H1 (cell line): ENCODE data around the gene FOXI1. TPM values are rescaled to one million over a fixed set of nuclear protein-coding genes. Genes with fewer than 3 reads are reported as not detected.

Source experiments
- ASH2L ChIP-seq: fragments of 200-600, 300-600 bp; sonication (generic); IDR thresholded peaks from one replicate; pipeline ENCODE4 v1.7.1; 2017; ENCODE audit warnings: low read length
- CTBP2 ChIP-seq: IDR thresholded peaks from 2 replicates; pipeline ENCODE4 v1.7.0; 2011; ENCODE audit warnings: borderline replicate concordance, mild to moderate bottlenecking, moderate library complexity, mixed read lengths, low read length; ENCODE audit not compliant: insufficient read depth, insufficient read length
- EP300 ChIP-seq, 2 experiments: IDR thresholded peaks; 1 replicate in 1 of 2; 2 replicates in 1 of 2; pipeline ENCODE4 v1.6.1; 2011 to 2012; ENCODE audit warnings: low read depth in 2 of 2, low read length in 2 of 2, mild to moderate bottlenecking in 2 of 2, borderline replicate concordance in 1 of 2, inconsistent platforms in 1 of 2, moderate library complexity in 1 of 2
- GABPA ChIP-seq: IDR thresholded peaks from 2 replicates; pipeline ENCODE4 v1.6.1; 2011; ENCODE audit warnings: mild to moderate bottlenecking, low read length, moderate library complexity, borderline replicate concordance; ENCODE audit not compliant: insufficient read depth
- KDM1A ChIP-seq: fragments of 200-600, 300-600 bp; sonication (generic); IDR thresholded peaks from 2 replicates; pipeline ENCODE4 v1.7.1; 2016; ENCODE audit warnings: mild to moderate bottlenecking, low read length, borderline replicate concordance
- PHF8 ChIP-seq: fragments of 200-600 bp; sonication (generic); conservative IDR thresholded peaks from 2 replicates; pipeline ENCODE4 v1.7.1; 2012; ENCODE audit warnings: low read depth, mild to moderate bottlenecking, inconsistent platforms, low read length, moderate library complexity
- TAF1 ChIP-seq: IDR thresholded peaks from 2 replicates; pipeline ENCODE4 v1.6.1; 2011; ENCODE audit warnings: mild to moderate bottlenecking, low read depth, low read length
- TCF12 ChIP-seq: IDR thresholded peaks from 2 replicates; pipeline ENCODE4 v1.6.1; 2011; ENCODE audit warnings: low read depth, mild to moderate bottlenecking, low read length
- polyA plus RNA-seq, 7 experiments: library from polyadenylated mRNA; depleted of rRNA in 3 of 7; stranded (reverse) in 5 of 7; unstranded in 2 of 7; fragments of >200 nt in 5 of 7; fragments of 200-250 nt in 2 of 7; gene quantifications; 1 replicate in 5 of 7; 2 replicates in 1 of 7; 4 replicates in 1 of 7; pipeline versions ENCODE4 v1.2.1 to v1.2.3, GENCODE V29; 2011 to 2013; ENCODE audit warnings: missing spikeins in 2 of 7, mixed read lengths in 2 of 7
- total RNA-seq: library from RNA; stranded (reverse); fragmentation: NEBNext Ultra II Directional; extraction: Animal tissue kit (Norgen Biotek cat#: 25700); gene quantifications from 2 replicates; pipeline ENCODE4 v1.2.1, GENCODE V29; 2021

Gene FOXI1
- total and polyA plus RNA-seq, 2 of the 8 experiments (the other 6 are each of a cell fraction or from before 2014, with no cell fraction given), result not detected

DNA sequence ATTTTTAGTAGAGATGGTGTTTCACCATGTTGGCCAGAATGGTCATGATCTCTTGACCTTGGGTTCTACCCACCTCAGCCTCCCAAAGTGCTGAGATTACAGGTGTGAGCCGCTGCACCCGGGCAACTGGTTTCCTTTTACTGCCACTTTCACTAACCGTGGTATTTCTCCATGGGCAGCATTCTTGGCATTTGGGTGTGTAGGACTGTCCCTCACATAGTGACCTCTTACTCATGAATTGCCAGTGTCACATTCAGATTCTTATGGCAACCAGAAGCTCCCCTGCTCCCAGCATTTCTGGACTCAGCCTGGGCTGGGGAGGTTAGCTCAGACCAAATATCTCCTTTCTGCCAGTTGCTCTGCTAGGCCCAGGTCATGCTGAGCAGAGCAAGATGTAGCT, 50.1 kb downstream of the FOXI1 start (continued):
- TF ChIP-seq ASH2L (no peak), KDM1A (no peak), TAF1 (no peak), PHF8 (no peak), GABPA (no peak), CTBP2 (no peak), TCF12 (no peak), EP300 (IDR thresholded peaks at IDR 0.05; ENCODE audit: borderline replicate concordance in 1 of 2, low read depth in 2 of 2, low read length in 2 of 2) (no peak)
- TF ChIP-seq, all 59 proteins: peak for 0
